HG03432 (cell line): ENCODE results near the gene CKS1B.
A peak's percentile ranks its signal among the peaks of the same experiment; 100 is the strongest.

Experiments used
- ATAC-seq: cut with Tn5 transposase; IDR thresholded peaks from one replicate; pipeline ENCODE4 v1.9.1; 2021; ENCODE audit warnings: mild to moderate bottlenecking, moderate library complexity; ENCODE audit not compliant: unreplicated experiment

Gene CKS1B

GRCh38 chr1:154945160-154945961 is 29.1 kb upstream of the CKS1B start:
- no peak for ATAC-seq

- no peak for ATAC-seq
Observed at GRCh38 chr1:154945962-154946850, 28.3 kb upstream of the CKS1B start.

DNA sequence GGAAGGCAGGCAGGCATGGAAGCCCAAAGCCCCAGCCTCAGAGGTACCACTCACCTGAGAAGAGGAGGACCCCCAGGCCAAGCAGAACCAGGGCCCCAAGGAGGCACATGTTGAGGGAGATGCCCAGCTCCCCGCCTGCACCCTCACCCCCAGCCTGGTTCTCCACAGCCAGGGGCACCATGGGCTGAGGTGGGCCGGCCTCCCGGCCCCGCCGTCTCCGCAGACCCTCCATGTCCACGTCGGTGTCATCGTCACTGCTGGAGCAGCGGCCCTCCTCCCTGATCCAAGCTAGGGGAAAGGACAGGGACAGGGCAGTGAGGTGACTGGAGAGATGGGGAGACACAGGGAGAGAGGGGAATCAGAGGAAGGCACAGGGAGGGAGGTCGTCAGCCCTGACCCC is 26.4 kb upstream of the CKS1B start:
- ATAC-seq = no peak

GRCh38 chr1:154951901-154952657 is 22.4 kb upstream of the CKS1B start:
- ATAC-seq = no peak

GRCh38 chr1:154952664-154953063 is 21.8 kb upstream of the CKS1B start:
- ATAC-seq = no peak

DNA sequence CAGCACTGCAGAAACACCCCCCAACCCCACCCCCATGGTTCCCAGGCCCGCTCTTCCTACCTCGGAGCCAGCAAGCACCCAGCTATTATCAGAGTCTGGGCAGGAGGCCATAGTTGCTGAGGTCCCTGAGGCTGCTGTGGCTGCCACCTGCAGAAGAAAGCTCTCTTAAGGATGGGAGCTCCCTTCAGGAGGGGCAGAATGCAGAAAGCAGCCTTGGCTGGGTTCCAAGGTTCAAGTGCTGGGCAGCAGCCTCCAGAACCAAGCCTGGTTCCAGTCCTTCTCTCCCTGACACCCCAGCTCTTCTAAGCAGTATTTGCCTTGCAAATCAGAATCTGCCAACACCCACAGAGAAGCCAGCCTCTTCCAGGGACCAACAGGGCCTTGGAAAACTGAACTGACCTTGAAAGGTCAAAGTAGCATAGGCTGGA is 20.9 kb upstream of the CKS1B start:
- no peak for ATAC-seq

DNA sequence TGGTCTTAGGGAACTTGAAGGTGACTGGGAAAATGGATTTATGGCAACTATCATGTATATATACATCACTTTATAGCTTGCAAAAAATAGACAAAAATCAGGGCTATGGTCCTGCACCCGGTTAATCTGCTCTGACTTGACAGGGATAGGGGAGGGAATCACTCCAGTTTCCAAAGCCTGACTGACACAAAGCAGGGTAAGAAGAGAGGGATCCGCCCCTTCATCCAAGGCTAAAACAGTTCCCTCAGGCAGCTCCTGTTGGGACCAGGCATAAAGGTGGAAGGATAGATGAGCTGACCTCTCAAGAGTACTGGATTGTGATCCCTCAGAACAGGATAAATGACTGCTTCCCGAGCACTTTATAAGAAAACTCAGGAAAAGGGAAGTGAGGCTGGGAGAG is 19.9 kb upstream of the CKS1B start:
- no peak for ATAC-seq

GRCh38 chr1:154955039-154955717 is 19.3 kb upstream of the CKS1B start:
- peak; percentile 50 for ATAC-seq

GRCh38 chr1:154955718-154956543 is 18.6 kb upstream of the CKS1B start, which contains the start of gene PBXIP1:
Gene PBXIP1 (minus strand): TSS chr1:154956099. CDS start chr1:154953721, 2,378 bp downstream.
- peak; percentile 61 for ATAC-seq

DNA sequence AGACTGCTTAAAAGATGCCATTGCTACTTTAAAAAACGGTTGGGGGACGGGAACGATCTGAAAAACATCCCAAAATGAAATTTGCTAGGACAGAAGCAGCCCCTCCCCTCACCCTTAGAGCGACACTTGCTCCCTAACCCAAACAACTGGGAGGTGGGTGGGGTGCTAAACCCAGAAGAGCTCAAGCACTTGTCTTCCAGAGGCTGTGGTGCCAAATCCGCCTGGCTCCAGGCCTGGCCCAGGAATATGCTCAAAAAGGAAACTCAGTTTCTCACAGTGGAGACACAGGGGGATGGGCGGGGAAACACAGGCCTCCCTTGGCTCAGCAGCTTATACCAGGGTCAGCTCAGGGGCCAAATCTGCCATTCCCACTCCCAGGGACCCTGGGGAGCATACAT is 17.9 kb upstream of the CKS1B start:
- ATAC-seq = no peak

GRCh38 chr1:154957091-154957657 is 17.3 kb upstream of the CKS1B start:
- ATAC-seq = no peak

GRCh38 chr1:154958036-154958435 is 16.4 kb upstream of the CKS1B start:
- no peak for ATAC-seq

DNA sequence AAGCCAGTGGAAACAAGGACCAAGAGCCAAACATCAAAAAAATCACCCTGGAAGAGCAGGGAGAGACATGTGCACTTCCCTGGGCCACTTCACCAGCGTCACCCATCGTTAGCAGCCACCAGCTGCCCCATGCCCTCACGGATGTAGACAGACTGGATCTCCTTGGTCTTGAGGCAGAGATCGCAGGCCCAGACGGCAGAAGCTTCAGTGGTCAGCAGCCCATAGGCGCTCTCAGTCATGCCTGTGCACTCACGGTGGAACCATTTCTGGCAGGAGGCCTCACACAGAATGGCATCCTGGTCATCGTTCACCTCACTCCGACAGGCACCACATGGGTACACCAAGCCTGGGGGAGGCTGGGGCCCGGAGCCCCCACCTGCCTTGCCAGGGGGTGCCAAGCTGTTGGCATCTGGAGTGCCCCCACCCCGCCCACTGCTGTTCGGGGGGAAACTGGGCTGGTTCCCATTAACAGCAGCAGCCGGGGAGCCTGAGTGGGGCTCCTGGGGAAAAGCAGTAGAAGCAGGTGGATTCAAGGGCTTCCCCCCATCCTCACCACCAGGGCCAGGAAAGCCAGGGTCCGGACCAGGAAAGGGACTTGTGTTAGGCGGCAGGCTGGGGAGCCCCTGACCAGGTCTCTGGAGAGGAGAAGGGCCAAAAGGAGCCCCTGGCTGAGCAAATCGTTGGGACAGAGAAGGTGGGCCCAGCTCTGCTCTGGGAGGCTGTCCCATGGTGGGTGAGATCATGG is 15.6 kb upstream of the CKS1B start:
- no peak for ATAC-seq

DNA sequence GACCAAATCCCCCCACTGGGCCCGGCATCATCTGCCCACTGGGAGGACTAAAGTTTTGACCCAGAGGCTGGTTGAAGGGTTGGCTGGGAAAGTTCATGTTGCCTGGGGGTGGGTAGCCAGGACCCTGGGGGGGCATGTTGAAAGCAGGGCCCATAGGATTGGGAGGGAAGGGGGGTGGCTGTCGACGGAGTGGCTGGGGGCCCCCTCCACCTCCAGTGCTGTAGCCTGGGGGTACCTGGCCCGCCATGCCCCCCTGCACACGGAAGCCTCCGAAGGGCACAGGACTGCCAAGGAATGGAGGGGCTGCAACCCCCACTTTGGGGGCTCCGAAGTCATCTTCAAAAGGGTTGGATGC is 15.1 kb upstream of the CKS1B start:
- no peak for ATAC-seq

DNA sequence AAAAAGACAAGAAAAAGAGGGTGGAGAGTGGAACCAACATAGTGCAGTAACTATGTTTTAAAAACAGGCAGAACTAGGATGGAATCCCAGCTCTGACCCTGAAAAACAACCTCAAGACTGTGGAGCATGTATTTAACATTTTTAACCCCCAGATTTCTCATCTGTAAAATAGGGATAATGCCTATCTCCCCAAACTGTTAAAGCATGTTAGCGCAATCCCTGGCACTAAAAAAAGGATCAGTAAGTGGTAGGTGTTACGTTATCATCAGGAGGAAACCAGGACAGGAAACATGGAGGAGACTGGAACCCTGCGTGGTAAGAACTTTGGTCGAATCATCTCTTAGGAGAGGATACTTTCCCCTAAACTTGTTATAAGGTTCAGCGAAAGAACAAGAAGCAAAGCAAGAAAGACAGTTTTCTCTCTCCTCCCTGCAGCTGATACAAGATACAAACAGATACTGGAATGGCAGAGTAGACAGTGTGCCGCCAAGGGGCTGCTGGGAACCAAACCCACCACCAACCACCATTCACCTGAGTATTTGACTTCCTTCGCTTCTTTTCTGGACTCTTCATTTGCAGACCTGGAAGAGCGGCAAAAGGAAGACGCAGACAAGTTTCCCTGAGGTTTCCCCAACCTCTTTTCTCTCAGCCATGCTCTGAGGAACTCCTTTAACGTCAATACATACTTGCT is 13.9 kb upstream of the CKS1B start:
- no peak for ATAC-seq

DNA sequence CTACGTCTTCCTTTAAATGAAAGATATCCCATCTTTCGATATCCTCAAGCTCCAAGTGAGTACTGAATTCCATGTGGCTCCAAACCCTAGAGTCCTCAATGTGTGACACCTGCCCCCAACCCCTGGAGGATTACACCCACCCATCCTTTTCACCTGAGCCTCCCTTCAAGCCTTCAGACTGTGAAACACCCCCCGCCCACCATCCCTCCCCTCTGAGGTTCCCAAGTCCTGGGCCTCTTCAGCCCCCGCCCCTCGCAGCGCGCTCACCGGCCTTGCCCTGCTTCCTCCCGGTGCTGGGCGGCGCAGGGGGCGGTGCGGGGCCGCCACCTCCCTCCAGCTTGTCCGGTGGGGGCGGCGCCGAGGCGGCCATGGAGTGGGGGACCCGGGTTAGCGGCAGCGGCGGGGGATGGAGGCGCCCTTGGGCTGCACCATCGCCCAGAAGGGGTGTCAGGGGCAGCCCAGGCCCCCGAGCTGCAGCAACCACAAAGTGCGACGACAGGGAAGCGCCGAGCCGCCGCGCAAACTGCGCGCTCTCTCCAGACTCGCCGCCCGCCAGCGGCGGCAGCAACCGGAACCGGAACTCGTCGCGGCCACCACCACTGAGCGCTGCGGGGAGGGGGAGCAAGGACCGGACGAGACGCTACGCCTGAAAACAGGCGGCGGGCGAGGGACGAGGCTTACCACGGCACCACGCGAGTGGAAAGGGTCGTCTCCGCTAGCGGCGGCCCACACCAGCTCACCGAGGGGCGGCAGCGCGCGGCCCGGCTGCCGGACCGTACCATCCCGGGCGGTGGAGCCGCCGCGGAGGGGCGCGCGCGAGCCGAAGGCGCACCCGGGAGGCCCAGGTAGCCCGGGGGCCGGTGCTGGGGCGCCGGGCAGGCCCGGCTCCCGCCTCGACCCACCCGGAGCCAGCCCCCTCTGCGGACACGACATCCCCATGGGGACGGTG is 13.0 kb upstream of the CKS1B start, which contains the start of gene PYGO2:
Gene PYGO2 (minus strand): TSS at position 576 of the 949 bp plus-strand sequence. CDS start 206 bp downstream, at position 370.
- ATAC-seq = peak; percentile 77
